Measurements from ENCODE around the gene TCAP. TPM values are rescaled to one million over a fixed set of nuclear protein-coding genes. Genes with fewer than 3 reads are reported as not detected.

The TCAP gene
- total RNA-seq, 1 donor from 2014 or later = 5,825 TPM

- Histone ChIP-seq H3K27ac (replicated peaks) (no peak overlapping the region), H3K27me3 (ENCODE audit: low read depth) (no peaks in the 10 kb centered on the region), H3K4me3 (no peak overlapping the region), H3K4me1 (peaks cover 42% of the 10 kb centered on the region), H3K9me3 (replicated peaks) (no peaks in the 10 kb centered on the region), H3K36me3 (peaks cover 38% of the 10 kb centered on the region)
- no peak for DNase-seq
- intact Hi-C loops (cut with micrococcal nuclease) = no loop called here
- TF ChIP-seq, protein P1, sequence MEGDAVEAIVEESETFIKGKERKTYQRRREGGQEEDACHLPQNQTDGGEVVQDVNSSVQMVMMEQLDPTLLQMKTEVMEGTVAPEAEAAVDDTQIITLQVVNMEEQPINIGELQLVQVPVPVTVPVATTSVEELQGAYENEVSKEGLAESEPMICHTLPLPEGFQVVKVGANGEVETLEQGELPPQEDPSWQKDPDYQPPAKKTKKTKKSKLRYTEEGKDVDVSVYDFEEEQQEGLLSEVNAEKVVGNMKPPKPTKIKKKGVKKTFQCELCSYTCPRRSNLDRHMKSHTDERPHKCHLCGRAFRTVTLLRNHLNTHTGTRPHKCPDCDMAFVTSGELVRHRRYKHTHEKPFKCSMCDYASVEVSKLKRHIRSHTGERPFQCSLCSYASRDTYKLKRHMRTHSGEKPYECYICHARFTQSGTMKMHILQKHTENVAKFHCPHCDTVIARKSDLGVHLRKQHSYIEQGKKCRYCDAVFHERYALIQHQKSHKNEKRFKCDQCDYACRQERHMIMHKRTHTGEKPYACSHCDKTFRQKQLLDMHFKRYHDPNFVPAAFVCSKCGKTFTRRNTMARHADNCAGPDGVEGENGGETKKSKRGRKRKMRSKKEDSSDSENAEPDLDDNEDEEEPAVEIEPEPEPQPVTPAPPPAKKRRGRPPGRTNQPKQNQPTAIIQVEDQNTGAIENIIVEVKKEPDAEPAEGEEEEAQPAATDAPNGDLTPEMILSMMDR (IDR thresholded peaks at IDR 0.05; ENCODE audit: borderline replicate concordance) = no peak
Observed at GRCh38 chr17:39683295-39683939, 18.3 kb downstream of the TCAP start.

GRCh38 chr17:39684369-39685192 is 19.4 kb downstream of the TCAP start:
- Histone ChIP-seq H3K27ac (replicated peaks) (no peak overlapping the region), H3K4me3 (no peak overlapping the region), H3K4me1 (peaks cover 37% of the 10 kb centered on the region), H3K27me3 (ENCODE audit: low read depth) (no peaks in the 10 kb centered on the region), H3K36me3 (peaks cover 38% of the 10 kb centered on the region), H3K9me3 (replicated peaks) (no peaks in the 10 kb centered on the region)
- intact Hi-C loops (cut with micrococcal nuclease) = no loop called here
- no peak for DNase-seq
- TF ChIP-seq, protein P1 (IDR thresholded peaks at IDR 0.05; ENCODE audit: borderline replicate concordance) = no peak

DNA sequence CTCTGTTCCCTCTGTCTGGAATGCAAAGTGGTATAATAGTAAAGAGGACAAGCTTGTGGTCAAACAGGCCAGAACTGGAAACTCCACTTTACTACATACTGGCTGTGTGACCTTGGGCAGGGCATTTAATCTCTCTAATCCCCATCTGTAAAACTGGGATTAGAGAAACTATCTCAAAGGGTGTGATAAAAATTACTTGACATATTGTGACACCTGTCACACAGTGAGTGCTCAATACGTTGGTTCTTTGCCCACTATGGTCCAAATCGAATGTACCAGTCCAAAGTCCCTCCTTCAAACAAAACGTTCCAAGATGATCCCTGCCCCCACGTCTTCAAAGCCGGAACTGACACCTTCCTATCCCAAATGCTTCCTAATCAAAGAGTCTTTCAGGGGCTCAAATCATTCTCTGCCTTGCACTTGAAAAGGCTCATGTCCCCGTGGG is 22.0 kb downstream of the TCAP start:
- no peak for DNase-seq

GRCh38 chr17:39687546-39688474 is 22.7 kb downstream of the TCAP start, which contains the start of gene PGAP3:
PGAP3 (minus strand) TSS chr17:39688057; CDS start chr17:39688014, 43 bp downstream.
- peak within 1 kb of the TSS; percentile 95 for H3K27ac ChIP-seq (replicated peaks)
- peak; percentile 89 for DNase-seq
- H3K4me1 ChIP-seq = peaks cover 24% of the 10 kb centered on the region
- TF ChIP-seq, protein P1 (IDR thresholded peaks at IDR 0.05; ENCODE audit: borderline replicate concordance) = no peak
- no peaks in the 10 kb centered on the region for H3K27me3 ChIP-seq (ENCODE audit: low read depth)
- H3K4me3 ChIP-seq = peak within 1 kb of the TSS; percentile 74
- intact Hi-C loops (cut with micrococcal nuclease) = no loop called here
- H3K9me3 ChIP-seq (replicated peaks) = no peaks in the 10 kb centered on the region
- peaks cover 27% of the 10 kb centered on the region for H3K36me3 ChIP-seq

More for the DNA sequence above, 22.0 kb downstream of the TCAP start:
- H3K4me3 ChIP-seq = peak overlapping the region; percentile 74
- TF ChIP-seq, protein P1 (IDR thresholded peaks at IDR 0.05; ENCODE audit: borderline replicate concordance) = no peak
- peaks cover 27% of the 10 kb centered on the region for H3K36me3 ChIP-seq
- peak overlapping the region; percentile 95 for H3K27ac ChIP-seq (replicated peaks)
- intact Hi-C loops (cut with micrococcal nuclease) = no loop called here
- H3K4me1 ChIP-seq = peaks cover 24% of the 10 kb centered on the region
- H3K27me3 ChIP-seq (ENCODE audit: low read depth) = no peaks in the 10 kb centered on the region
- no peaks in the 10 kb centered on the region for H3K9me3 ChIP-seq (replicated peaks)

GRCh38 chr17:39688475-39688835 is 23.3 kb downstream of the TCAP start:
- DNase-seq = no peak
- TF ChIP-seq, protein P1 (IDR thresholded peaks at IDR 0.05; ENCODE audit: borderline replicate concordance) = no peak
- Histone ChIP-seq H3K36me3 (peaks cover 24% of the 10 kb centered on the region), H3K4me3 (peak overlapping the region; percentile 74), H3K27ac (replicated peaks) (peak overlapping the region; percentile 95), H3K4me1 (peaks cover 24% of the 10 kb centered on the region), H3K27me3 (ENCODE audit: low read depth) (no peaks in the 10 kb centered on the region), H3K9me3 (replicated peaks) (no peaks in the 10 kb centered on the region)
- intact Hi-C loops (cut with micrococcal nuclease) = no loop called here

All from left ventricle myocardium inferior (tissue), 1 donor.